ENCODE measurements around the gene DET1.

DNA sequence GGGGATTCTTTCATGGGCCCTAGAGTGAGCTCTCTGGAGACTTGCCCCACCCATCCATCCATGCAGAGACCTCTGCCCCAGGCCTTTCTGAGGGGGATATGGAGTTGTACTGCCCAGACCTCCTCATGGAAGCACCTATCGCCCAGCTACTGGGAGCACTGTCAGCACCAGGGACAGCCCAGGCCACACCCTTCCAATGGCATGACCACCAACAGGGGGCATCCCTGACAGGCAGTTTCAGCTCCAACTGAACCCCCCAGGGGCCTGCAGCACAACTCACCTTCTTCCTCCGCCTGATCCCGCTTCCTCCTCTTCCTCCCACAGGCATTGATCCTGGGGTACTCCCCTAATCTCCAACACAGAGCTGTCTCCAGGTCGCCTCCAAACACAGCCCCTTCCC, 57.2 kb downstream of the DET1 start:
- TF ChIP-seq EZH2 (optimal IDR thresholded peaks at IDR 0.05; ENCODE audit: low read depth, low read length) (no peak), CTCF (IDR thresholded peaks at IDR 0.05; ENCODE audit: low read length) (no peak)

All from MM.1S (cell line).